HG03097 (cell line): Measurements from ENCODE around the gene AP4B1.
"Not testable (repeated sequence)": the region's sequence is repeated elsewhere in the genome, so short reads cannot be mapped to it uniquely, and the experiment has no call there.

ENCODE experiments used
- ATAC-seq: cut with Tn5 transposase; IDR thresholded peaks from one replicate; pipeline ENCODE4 v1.9.1; 2021; ENCODE audit not compliant: unreplicated experiment, low FRiP score

Gene AP4B1

GRCh38 chr1:113860891-113861290, 43.7 kb downstream of the AP4B1 start:
- ATAC-seq = no peak

- peak; percentile 83 for ATAC-seq
These were observed 45.0 kb downstream of the AP4B1 start for GRCh38 chr1:113859478-113860175.

- ATAC-seq = no peak
These were observed 45.6 kb downstream of the AP4B1 start for GRCh38 chr1:113858982-113859381.

GRCh38 chr1:113858418-113858817, 46.2 kb downstream of the AP4B1 start:
- ATAC-seq = no peak

- ATAC-seq = no peak
These were observed 46.8 kb downstream of the AP4B1 start for GRCh38 chr1:113857776-113858175.

GRCh38 chr1:113856401-113856790, 48.2 kb downstream of the AP4B1 start:
- no peak for ATAC-seq

GRCh38 chr1:113855630-113856400, 48.8 kb downstream of the AP4B1 start:
- ATAC-seq = no peak

- no peak for ATAC-seq
These were observed 50.4 kb downstream of the AP4B1 start for GRCh38 chr1:113854234-113854633.

GRCh38 chr1:113852694-113853093, 51.9 kb downstream of the AP4B1 start:
- ATAC-seq = not testable (repeated sequence)

- no peak for ATAC-seq
These were observed 54.3 kb downstream of the AP4B1 start for GRCh38 chr1:113850127-113850796.

GRCh38 chr1:113849072-113849471, 55.5 kb downstream of the AP4B1 start:
- no peak for ATAC-seq

GRCh38 chr1:113846391-113847035, 58.1 kb downstream of the AP4B1 start:
- ATAC-seq = no peak
